Natural killer cell (primary cell): ENCODE data around the gene GRM5. TPM values are rescaled to one million over a fixed set of nuclear protein-coding genes. Genes with fewer than 3 reads are reported as not detected.
A peak's percentile ranks its signal among the peaks of the same experiment; 100 is the strongest.
"Not testable (repeated sequence)": the region's sequence is repeated elsewhere in the genome, so short reads cannot be mapped to it uniquely, and the experiment has no call there.

ENCODE experiments used
- ATAC-seq, 3 donors: fragments of 150-1000 bp in 2 of 3; fragments of 200-7000 bp in 1 of 3; cut with Tn5 transposase; 1 replicate in 1 of 3; 2 replicates in 2 of 3; pipeline ENCODE4 v1.10.0; 2021; ENCODE audit warnings: mild to moderate bottlenecking in 2 of 3, moderate library complexity in 2 of 3
- DNase-seq, 2 donors: peaks; one replicate each; pipeline versions ENCODE4 v3.0.0 to v3.0.0-alpha.2; 2013 to 2021; ENCODE audit warnings: mixed read lengths in 1 of 2
- H3K27ac ChIP-seq: one replicate; pipeline ENCODE4 v1.5.1; 2013; ENCODE audit warnings: mild to moderate bottlenecking, low read length
- H3K27me3 ChIP-seq: one replicate; pipeline ENCODE4 v1.6.1; 2013; ENCODE audit warnings: low read length; ENCODE audit not compliant: control insufficient read depth, insufficient read depth
- H3K36me3 ChIP-seq: one replicate; pipeline ENCODE4 v1.6.1; 2013; ENCODE audit warnings: low read length; ENCODE audit not compliant: control insufficient read depth, insufficient read depth
- H3K4me1 ChIP-seq: one replicate; pipeline ENCODE4 v1.6.1; 2013; ENCODE audit warnings: low read length; ENCODE audit not compliant: control insufficient read depth, insufficient read depth
- H3K4me3 ChIP-seq: one replicate; pipeline ENCODE4 v1.5.1; 2013; ENCODE audit warnings: low read length
- H3K9me3 ChIP-seq: one replicate; pipeline ENCODE4 v1.6.1; 2013; ENCODE audit warnings: low read length; ENCODE audit not compliant: control insufficient read depth, insufficient read depth
- H3K27ac Mint-ChIP-seq, 2 donors: one replicate each; pipeline ENCODE4 v1.8.0; 2022; ENCODE audit warnings: mild to moderate bottlenecking in 2 of 2, mixed read lengths in 2 of 2, moderate library complexity in 1 of 2
- H3K27me3 Mint-ChIP-seq, 2 donors: one replicate each; pipeline ENCODE4 v1.8.0; 2022; ENCODE audit warnings: low read depth in 2 of 2, mixed read lengths in 2 of 2
- H3K36me3 Mint-ChIP-seq: one replicate; pipeline ENCODE4 v1.8.0; 2022; ENCODE audit warnings: mixed read lengths
- H3K4me1 Mint-ChIP-seq, 2 donors: one replicate each; pipeline ENCODE4 v1.8.0; 2022; ENCODE audit warnings: mixed read lengths in 2 of 2
- H3K4me3 Mint-ChIP-seq: one replicate; pipeline ENCODE4 v1.8.0; 2022; ENCODE audit warnings: mild to moderate bottlenecking, moderate library complexity, mixed read lengths
- H3K9me3 Mint-ChIP-seq, 2 donors: one replicate each; pipeline ENCODE4 v1.8.0; 2022; ENCODE audit warnings: mixed read lengths in 2 of 2
- CTCF ChIP-seq: fragments of 200-600 bp; IDR thresholded peaks from one replicate; pipeline ENCODE4 v1.8.0; 2022; ENCODE audit warnings: antibody characterized with exemption
- WGBS: methylation state at CpG from one replicate; pipeline ENCODE4 v1.1.7; 2013; ENCODE audit warnings: missing lambda C conversion rate; ENCODE audit not compliant: insufficient coverage; 5-methylcytosine and 5-hydroxymethylcytosine counted together
- intact Hi-C: fragments of 100-400 bp; cut with micrococcal nuclease; formaldehyde crosslinking; loops from one replicate; pipeline ENCODE4 v1.14.2; 2022
- total RNA-seq, 4 donors: library from RNA; stranded (reverse); fragments of 120-200 nt in 1 of 4; gene quantifications; one replicate each; pipeline versions ENCODE4 v1.2.3 to v1.2.4, GENCODE V29; 2013 to 2022

Gene GRM5
- total RNA-seq, 3 donors from 2014 or later (not counting 1 experiment from before 2014, with no cell fraction given) = not detected

- 88% methylated on average over 1 of the region's 1 CpG for WGBS
- ATAC-seq (no peak), DNase-seq (no peak)
- Histone ChIP-seq H3K9me3 (no peaks in the 10 kb centered on the region), H3K27me3 (no peaks in the 10 kb centered on the region), H3K27ac (no peak overlapping the region), H3K36me3 (no peaks in the 10 kb centered on the region), H3K4me3 (no peak overlapping the region), H3K4me1 (peaks cover 4% of the 10 kb centered on the region)
- peaks cover 3 to 5% of the 10 kb centered on the region in 2 donors for H3K9me3 Mint-ChIP-seq
- H3K27me3 Mint-ChIP-seq = no peaks in the 10 kb centered on the region
- no peak overlapping the region for H3K27ac Mint-ChIP-seq
- intact Hi-C loops = no loop called here
- no peaks in the 10 kb centered on the region for H3K36me3 Mint-ChIP-seq
- no peak overlapping the region for H3K4me3 Mint-ChIP-seq
- H3K4me1 Mint-ChIP-seq = peaks cover 6% of the 10 kb centered on the region in 2 donors
- no peak for TF ChIP-seq CTCF
Measured at GRCh38 chr11:88849368-88849767, 216.4 kb downstream of the GRM5 start.

- peaks cover 13 to 15% of the 10 kb centered on the region in 2 donors for H3K4me1 Mint-ChIP-seq
- H3K4me3 Mint-ChIP-seq = not testable (repeated sequence)
Measured at GRCh38 chr11:88846266-88846665, 219.5 kb downstream of the GRM5 start.

GRCh38 chr11:88844941-88845340 is 220.8 kb downstream of the GRM5 start:
- H3K27me3 ChIP-seq, H3K36me3 Mint-ChIP-seq, H3K27me3 Mint-ChIP-seq, H3K4me3 ChIP-seq, H3K27ac ChIP-seq, H3K36me3 ChIP-seq, H3K9me3 ChIP-seq, H3K4me1 ChIP-seq, intact Hi-C loops: not testable (repeated sequence)
- DNase-seq = peak in 1 of 2 donors; percentile 67
- Mint-ChIP-seq H3K27ac (peak overlapping the region; percentile 54 to 65), H3K4me3 (peak overlapping the region; percentile 37), H3K4me1 (peaks cover 13 to 15% of the 10 kb centered on the region in 2 donors), H3K9me3 (peaks cover 9 to 11% of the 10 kb centered on the region in 2 donors)
- 50% methylated on average over 2 of the region's 3 CpGs for WGBS
- peak in 2 of 3 donors; percentile 12 to 20 for ATAC-seq

More at GRCh38 chr11:88846266-88846665, 219.5 kb downstream of the GRM5 start:
- H3K27me3 ChIP-seq, H3K4me3 ChIP-seq, H3K27ac ChIP-seq, H3K9me3 ChIP-seq, H3K27me3 Mint-ChIP-seq, H3K27ac Mint-ChIP-seq, H3K36me3 Mint-ChIP-seq, DNase-seq, H3K36me3 ChIP-seq, ATAC-seq, H3K4me1 ChIP-seq, intact Hi-C loops: not testable (repeated sequence)
- WGBS = no CpG with 5 or more reads among the region's 1 CpG
- peaks cover 9 to 11% of the 10 kb centered on the region in 2 donors for H3K9me3 Mint-ChIP-seq

GRCh38 chr11:88843766-88844426 is 221.9 kb downstream of the GRM5 start:
- H3K27me3 Mint-ChIP-seq, H3K36me3 Mint-ChIP-seq, H3K27me3 ChIP-seq, H3K9me3 ChIP-seq, H3K36me3 ChIP-seq, H3K27ac ChIP-seq, H3K4me3 ChIP-seq, H3K4me1 ChIP-seq, intact Hi-C loops: not testable (repeated sequence)
- peak; percentile 67 to 85 (median 73) for ATAC-seq
- Mint-ChIP-seq H3K4me3 (peak overlapping the region; percentile 37), H3K9me3 (peaks cover 9 to 12% of the 10 kb centered on the region in 2 donors), H3K4me1 (peaks cover 13 to 15% of the 10 kb centered on the region in 2 donors), H3K27ac (peak overlapping the region; percentile 54 to 65)
- WGBS = 10% methylated on average over 1 of the region's 1 CpG
- peak in 1 of 2 donors; percentile 79 for DNase-seq

- H3K27me3 ChIP-seq, H3K36me3 ChIP-seq, H3K27me3 Mint-ChIP-seq, H3K27ac ChIP-seq, H3K9me3 ChIP-seq, ATAC-seq, DNase-seq, H3K4me1 ChIP-seq, H3K36me3 Mint-ChIP-seq, intact Hi-C loops, H3K4me3 ChIP-seq, H3K4me1 Mint-ChIP-seq, H3K4me3 Mint-ChIP-seq, H3K27ac Mint-ChIP-seq: not testable (repeated sequence)
- WGBS = 75% methylated on average over 1 of the region's 1 CpG
- peaks cover 9 to 13% of the 10 kb centered on the region in 2 donors for H3K9me3 Mint-ChIP-seq
Measured at GRCh38 chr11:88838139-88838538, 227.6 kb downstream of the GRM5 start.

- H3K9me3 ChIP-seq, H3K4me1 Mint-ChIP-seq, ATAC-seq, H3K36me3 ChIP-seq, H3K36me3 Mint-ChIP-seq, H3K27me3 Mint-ChIP-seq, DNase-seq, H3K27ac ChIP-seq, H3K4me3 ChIP-seq, H3K4me1 ChIP-seq, H3K27ac Mint-ChIP-seq, H3K27me3 ChIP-seq, H3K4me3 Mint-ChIP-seq, intact Hi-C loops: not testable (repeated sequence)
- peaks cover 3 to 10% of the 10 kb centered on the region in 2 donors for H3K9me3 Mint-ChIP-seq
- WGBS = 89% methylated on average over 1 of the region's 2 CpGs
Measured at GRCh38 chr11:88835709-88836108, 230.1 kb downstream of the GRM5 start.
